IMR-90 (cell line): ENCODE data around the gene NRM. TPM values are rescaled to one million over a fixed set of nuclear protein-coding genes. Genes with fewer than 3 reads are reported as not detected.

ENCODE experiments used
- ATAC-seq: fragments of 200-7000 bp; cut with Tn5 transposase; 2 replicates; pipeline ENCODE4 v1.9.1; 2020; ENCODE audit warnings: low read depth, mild to moderate bottlenecking, moderate library complexity
- BruUV-seq: library from RNA; stranded (reverse); fragments of 400-500 nt; replicated peaks from 2 replicates; lab custom pipeline; 2021; lab: Mats Ljungman, UMichigan
- CTCF ChIA-PET: fragments of 300-600 bp; formaldehyde crosslinking; extraction: SDS; loops from one replicate; lab custom pipeline; 2021; ENCODE audit warnings: antibody characterized with exemption; lab: Yijun Ruan, JAX
- POLR2A ChIA-PET: fragments of 300-600 bp; sonication (Branson Sonifier 250); formaldehyde crosslinking; loops from one replicate; lab custom pipeline; 2022; ENCODE audit warnings: antibody characterized with exemption; ENCODE audit not compliant: unreplicated experiment; lab: Charles Lee
- DNase-seq: peaks from one replicate; pipeline ENCODE4 v3.0.0; 2013
- H2AFZ ChIP-seq: replicated peaks from 2 replicates; pipeline ENCODE3; 2013; ENCODE audit warnings: low read length, mild to moderate bottlenecking; ENCODE audit not compliant: poor library complexity
- H2AK5ac ChIP-seq: 2 replicates; pipeline ENCODE4 v1.6.1; 2013; ENCODE audit warnings: low read depth, low read length, inconsistent platforms
- H2AK9ac ChIP-seq: replicated peaks from 2 replicates; pipeline ENCODE3; 2013; ENCODE audit warnings: mild to moderate bottlenecking, low read depth, low read length, moderate library complexity; ENCODE audit not compliant: poor library complexity
- H2BK120ac ChIP-seq: 2 replicates; pipeline ENCODE4 v1.6.1; 2013; ENCODE audit warnings: low read depth, low read length, inconsistent platforms
- H2BK15ac ChIP-seq: 3 replicates; pipeline ENCODE4 v1.6.1; 2013; ENCODE audit warnings: low read depth, low read length, inconsistent platforms
- H2BK20ac ChIP-seq: 2 replicates; pipeline ENCODE4 v1.6.1; 2013; ENCODE audit warnings: low read depth, mild to moderate bottlenecking, inconsistent platforms, low read length, moderate library complexity
- H2BK5ac ChIP-seq: 2 replicates; pipeline ENCODE4 v1.6.1; 2013; ENCODE audit warnings: mild to moderate bottlenecking, low read depth, low read length, inconsistent platforms; ENCODE audit not compliant: poor library complexity, severe bottlenecking
- H3K14ac ChIP-seq: replicated peaks from 2 replicates; pipeline ENCODE4 v1.6.1; 2013; ENCODE audit warnings: low read depth, low read length, inconsistent platforms
- H3K18ac ChIP-seq: 2 replicates; pipeline ENCODE4 v1.6.1; 2013; ENCODE audit warnings: low read depth, low read length, control low read depth
- H3K23ac ChIP-seq: 2 replicates; pipeline ENCODE4 v1.6.1; 2013; ENCODE audit warnings: low read depth, low read length, inconsistent platforms
- H3K27ac ChIP-seq: 2 replicates; pipeline ENCODE4 v1.5.1; 2013; ENCODE audit warnings: mild to moderate bottlenecking, control low read depth, low read length; ENCODE audit not compliant: insufficient read depth
- H3K27me3 ChIP-seq: 2 replicates; pipeline ENCODE4 v1.6.1; 2013; ENCODE audit warnings: low read length; ENCODE audit not compliant: control insufficient read depth, insufficient read depth
- H3K36me3 ChIP-seq: 2 replicates; pipeline ENCODE4 v1.6.1; 2013; ENCODE audit warnings: low read length, mixed read lengths; ENCODE audit not compliant: control insufficient read depth, insufficient read depth
- H3K4ac ChIP-seq: 2 replicates; pipeline ENCODE4 v1.6.1; 2013; ENCODE audit warnings: low read depth, low read length, inconsistent platforms
- H3K4me1 ChIP-seq: 2 replicates; pipeline ENCODE4 v1.6.1; 2013; ENCODE audit warnings: low read length, mixed read lengths; ENCODE audit not compliant: control insufficient read depth, insufficient read depth
- H3K4me2 ChIP-seq: 2 replicates; pipeline ENCODE4 v1.6.1; 2013; ENCODE audit warnings: low read depth, mild to moderate bottlenecking, control low read depth, low read length, moderate library complexity
- H3K4me3 ChIP-seq: 2 replicates; pipeline ENCODE4 v1.5.1; 2013; ENCODE audit warnings: low read depth, mild to moderate bottlenecking, control low read depth, low read length, moderate library complexity; ENCODE audit not compliant: insufficient read depth
- H3K56ac ChIP-seq: 2 replicates; pipeline ENCODE4 v1.6.1; 2013; ENCODE audit warnings: low read length, inconsistent platforms; ENCODE audit not compliant: insufficient read depth; ENCODE audit errors: extremely low read depth
- H3K79me1 ChIP-seq, 2 experiments: 2 replicates each; pipeline ENCODE4 v1.6.1; 2013; ENCODE audit warnings: low read length in 2 of 2, inconsistent platforms in 1 of 2, low read depth in 1 of 2
- H3K9ac ChIP-seq: 2 replicates; pipeline ENCODE4 v1.6.1; 2013; ENCODE audit warnings: low read depth, low read length, control low read depth
- H3K9me1 ChIP-seq: 2 replicates; pipeline ENCODE4 v1.6.1; 2013; ENCODE audit warnings: low read length, inconsistent platforms; ENCODE audit not compliant: insufficient read depth
- H3K9me3 ChIP-seq: 2 replicates; pipeline ENCODE4 v1.6.1; 2013; ENCODE audit warnings: low read length; ENCODE audit not compliant: control insufficient read depth, insufficient read depth
- H4K20me1 ChIP-seq: 2 replicates; pipeline ENCODE4 v1.6.1; 2013; ENCODE audit warnings: low read length, inconsistent platforms; ENCODE audit not compliant: insufficient read depth
- H4K5ac ChIP-seq: 2 replicates; pipeline ENCODE4 v1.6.1; 2013; ENCODE audit warnings: mild to moderate bottlenecking, low read depth, low read length, control low read depth
- H4K8ac ChIP-seq, 2 experiments: 2 replicates each; pipeline ENCODE4 v1.6.1; 2013; ENCODE audit warnings: low read depth in 2 of 2, low read length in 2 of 2, control low read depth in 1 of 2, inconsistent platforms in 1 of 2
- H4K91ac ChIP-seq: 2 replicates; pipeline ENCODE4 v1.6.1; 2013; ENCODE audit warnings: low read depth, low read length, inconsistent platforms; ENCODE audit not compliant: insufficient read depth
- BHLHE40 ChIP-seq: fragments of 150-350 bp; IDR thresholded peaks from 2 replicates; pipeline ENCODE4 v1.6.1; 2016; ENCODE audit warnings: mild to moderate bottlenecking, low read depth, low read length
- CEBPB ChIP-seq: IDR thresholded peaks from 2 replicates; pipeline ENCODE4 v1.6.1; 2012; ENCODE audit warnings: low read depth, low read length, improper control_type of control experiment
- CHD1 ChIP-seq: IDR thresholded peaks from 2 replicates; pipeline ENCODE4 v1.6.1; 2012; ENCODE audit warnings: low read depth, low read length, improper control_type of control experiment
- CTCF ChIP-seq: conservative IDR thresholded peaks from 2 replicates; pipeline ENCODE4 v1.5.1; 2012; ENCODE audit warnings: mild to moderate bottlenecking, low read depth, low read length, improper control_type of control experiment
- ELK1 ChIP-seq: fragments of 150-350 bp; IDR thresholded peaks from 2 replicates; pipeline ENCODE4 v1.6.1; 2016; ENCODE audit warnings: low read depth, mild to moderate bottlenecking, low read length, moderate library complexity, borderline replicate concordance
- FOS ChIP-seq: fragments of 150-350 bp; IDR thresholded peaks from 2 replicates; pipeline ENCODE4 v1.6.1; 2016; ENCODE audit warnings: low read depth, low read length
- MAFK ChIP-seq: IDR thresholded peaks from 2 replicates; pipeline ENCODE4 v1.6.1; 2012; ENCODE audit warnings: low read depth, low read length, improper control_type of control experiment
- MAZ ChIP-seq: IDR thresholded peaks from 2 replicates; pipeline ENCODE4 v1.6.1; 2012; ENCODE audit warnings: low read depth, mild to moderate bottlenecking, low read length, improper control_type of control experiment, moderate library complexity, borderline replicate concordance
- NFE2L2 ChIP-seq: fragments of 150-350 bp; IDR thresholded peaks from 2 replicates; pipeline ENCODE4 v1.6.1; 2016; ENCODE audit warnings: low read depth, mild to moderate bottlenecking, low read length
- POLR2A ChIP-seq: IDR thresholded peaks from 2 replicates; pipeline ENCODE4 v1.6.1; 2012; ENCODE audit warnings: mild to moderate bottlenecking, low read depth, low read length
- RCOR1 ChIP-seq: IDR thresholded peaks from 2 replicates; pipeline ENCODE4 v1.6.1; 2012; ENCODE audit warnings: mild to moderate bottlenecking, low read length, improper control_type of control experiment; ENCODE audit not compliant: insufficient replicate concordance
- RFX5 ChIP-seq: IDR thresholded peaks from 2 replicates; pipeline ENCODE4 v1.8.0; 2012; ENCODE audit warnings: low read depth, mild to moderate bottlenecking, low read length, moderate library complexity
- USF2 ChIP-seq: fragments of 150-350 bp; IDR thresholded peaks from 2 replicates; pipeline ENCODE4 v1.6.1; 2017; ENCODE audit warnings: mild to moderate bottlenecking, antibody characterized with exemption, low read length, low read depth
- WGBS, 2 experiments: methylation state at CpG; one replicate each; pipeline versions ENCODE4 v1.1.5 to v1.1.7; 2013; ENCODE audit warnings: missing lambda C conversion rate in 2 of 2; ENCODE audit not compliant: insufficient read length in 1 of 2; ENCODE audit errors: extremely low coverage in 2 of 2; 5-methylcytosine and 5-hydroxymethylcytosine counted together
- dilution Hi-C: fragments of 300-500 bp; cut with HindIII; formaldehyde crosslinking; loops from one replicate; pipeline ENCODE4 v1.14.3; 2018; ENCODE audit warnings: low sequenced_read_pairs; ENCODE audit not compliant: unreplicated experiment
- in situ Hi-C: fragments of 300-500 bp; cut with MboI; formaldehyde crosslinking; loops from 3 replicates; pipeline ENCODE4 v1.14.3; 2019; ENCODE audit warnings: low sequenced_read_pairs, inconsistent platforms, mixed read lengths
- intact Hi-C: fragments of 100-400 bp; cut with micrococcal nuclease; formaldehyde crosslinking; loops from 2 replicates; pipeline ENCODE4 v1.10.0; 2022
- polyA plus RNA-seq, 3 experiments: library from polyadenylated mRNA; depleted of rRNA; stranded (reverse); fragments of >200 nt; gene quantifications; 2 replicates each; pipeline ENCODE4 v1.2.3, GENCODE V29; 2012; ENCODE audit warnings: low replicate concordance in 1 of 3
- total RNA-seq: library from RNA; depleted of rRNA; stranded (reverse); fragments of >200 nt; gene quantifications from 2 replicates; pipeline ENCODE4 v1.2.3, GENCODE V29; 2012

Gene NRM
- total and polyA plus RNA-seq, 2 of the 4 experiments (the other 2 are of a cell fraction) = 2.2 to 27.0 TPM

- ChIA-PET CTCF (no interaction called here), POLR2A (interaction anchor here (0.6 kb wide), 1 partner anchor 146 kb away, joined by 3 read pairs; the partner anchor contains the start of gene ABCF1)
- Histone ChIP-seq H3K27ac (peak within 1 kb of the TSS; percentile 78), H3K56ac (peak within 1 kb of the TSS; percentile 96), H2AK9ac (peak within 1 kb of the TSS; percentile 79), H2AFZ (peak within 1 kb of the TSS; percentile 95), H3K4me1 (peaks cover 4% of the 10 kb centered on the region; the same call in 1 of the 2 replicates), H3K18ac (peak within 1 kb of the TSS; percentile 48), H3K9ac (peak within 1 kb of the TSS; percentile 76), H2BK120ac (peak within 1 kb of the TSS; percentile 50), H4K91ac (peak within 1 kb of the TSS; percentile 97), H2BK20ac (peak within 1 kb of the TSS; percentile 8; the same call in 1 of the 2 replicates), H3K27me3 (no peaks in the 10 kb centered on the region), H3K4me2 (peak within 1 kb of the TSS; percentile 90), H4K5ac (peak within 1 kb of the TSS; percentile 55), H3K4ac (peak within 1 kb of the TSS; percentile 92), H3K9me3 (no peaks in the 10 kb centered on the region), H3K9me1 (peaks cover 5% of the 10 kb centered on the region), H2AK5ac (peak within 1 kb of the TSS; percentile 99), H2BK5ac (peak within 1 kb of the TSS; percentile 91), H3K14ac (peak within 1 kb of the TSS; percentile 83), H4K20me1 (peaks cover 10% of the 10 kb centered on the region), H4K8ac (peak within 1 kb of the TSS; percentile 84 to 96), H3K4me3 (peak within 1 kb of the TSS; percentile 61), H3K79me1 (peaks cover 15 to 41% of the 10 kb centered on the region in 2 experiments), H3K23ac (peak within 1 kb of the TSS; percentile 84), H3K36me3 (peaks cover 17% of the 10 kb centered on the region), H2BK15ac (peak within 1 kb of the TSS; percentile 59)
- in situ Hi-C loops (no loop called here), dilution Hi-C loops (no loop called here), intact Hi-C loops (loop anchor here (1.0 kb wide), 1 partner anchor 26 kb away; no protein-coding TSS in a partner anchor)
- WGBS, 2 experiments = 0% methylated on average over 31 of the region's 48 CpGs; no CpG with 5 or more reads in 1 of the 2 experiments
- peak; percentile 77 for ATAC-seq
- DNase-seq = peak; percentile 100
- BruUV-seq = no TSS peak
- TF ChIP-seq RCOR1 (no peak), CEBPB (peak; percentile 73; the same call in 1 of the 2 replicates), CTCF (peak; percentile 29; the same call in 1 of the 2 replicates), RFX5 (no peak), BHLHE40 (peak; percentile 24; the same call in 1 of the 2 replicates), CHD1 (0 out of 2 replicates have a peak, but pooled peaks have one; percentile 8), MAFK (peak; percentile 93), NFE2L2 (peak; percentile 76; the same call in 1 of the 2 replicates), FOS (peak; percentile 71), MAZ (no peak; the same call in 1 of the 2 replicates), POLR2A (peak; percentile 64), USF2 (no peak), ELK1 (no peak)
Observed at GRCh38 chr6:30717129-30717844, 26.5 kb upstream of the NRM start, which contains the start of gene MDC1. Gene MDC1, minus strand, starts transcription at chr6:30717281. Its CDS starts 2,106 bp downstream, at chr6:30715175.
